GM19099 (cell line): ENCODE data around the gene RANGRF.

Source experiments
- POLR2A ChIP-seq: IDR thresholded peaks from 3 replicates; pipeline ENCODE4 v1.6.1; 2011; ENCODE audit warnings: low read depth; ENCODE audit not compliant: insufficient read length; ENCODE audit errors: extremely low read depth

The RANGRF gene, protein sequence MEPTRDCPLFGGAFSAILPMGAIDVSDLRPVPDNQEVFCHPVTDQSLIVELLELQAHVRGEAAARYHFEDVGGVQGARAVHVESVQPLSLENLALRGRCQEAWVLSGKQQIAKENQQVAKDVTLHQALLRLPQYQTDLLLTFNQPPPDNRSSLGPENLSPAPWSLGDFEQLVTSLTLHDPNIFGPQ

DNA sequence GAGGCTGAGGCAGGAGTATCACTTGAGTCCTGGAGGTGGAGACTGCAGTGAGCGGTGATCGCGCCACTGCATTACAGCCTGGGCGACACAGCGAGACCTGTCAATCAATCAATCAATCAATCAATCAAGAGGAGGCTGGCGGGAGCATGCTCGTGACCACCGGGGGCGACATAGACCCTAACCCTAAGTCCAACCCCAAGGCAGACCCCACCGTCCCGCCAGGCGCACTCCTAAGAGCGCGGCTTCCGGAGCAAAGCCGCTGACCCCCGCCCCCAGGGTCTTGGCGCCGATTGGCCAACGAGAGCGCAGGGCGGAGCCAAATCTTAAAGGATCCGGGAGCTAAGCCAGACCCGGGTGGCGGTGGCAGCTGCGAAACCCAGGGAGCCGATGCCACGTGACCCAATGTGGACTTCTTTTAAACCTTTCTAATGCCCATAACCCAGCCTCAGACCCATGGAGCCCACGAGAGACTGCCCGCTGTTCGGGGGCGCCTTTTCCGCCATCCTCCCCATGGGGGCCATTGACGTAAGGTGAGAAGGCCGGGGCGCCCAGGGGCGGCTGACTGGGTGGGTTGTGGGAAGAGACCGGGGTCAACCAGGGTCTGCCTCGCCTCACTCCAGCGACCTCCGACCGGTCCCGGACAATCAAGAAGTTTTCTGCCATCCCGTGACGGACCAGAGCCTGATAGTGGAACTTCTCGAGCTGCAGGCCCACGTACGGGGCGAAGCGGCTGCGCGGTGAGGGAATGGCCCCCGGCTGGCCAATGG, at the start of gene RANGRF:
Gene RANGRF, plus strand, starts transcription at position 335 of the 767 bp plus-strand sequence. Its CDS starts 119 bp downstream, at position 454.
- TF ChIP-seq POLR2A, result peak; percentile 74

DNA sequence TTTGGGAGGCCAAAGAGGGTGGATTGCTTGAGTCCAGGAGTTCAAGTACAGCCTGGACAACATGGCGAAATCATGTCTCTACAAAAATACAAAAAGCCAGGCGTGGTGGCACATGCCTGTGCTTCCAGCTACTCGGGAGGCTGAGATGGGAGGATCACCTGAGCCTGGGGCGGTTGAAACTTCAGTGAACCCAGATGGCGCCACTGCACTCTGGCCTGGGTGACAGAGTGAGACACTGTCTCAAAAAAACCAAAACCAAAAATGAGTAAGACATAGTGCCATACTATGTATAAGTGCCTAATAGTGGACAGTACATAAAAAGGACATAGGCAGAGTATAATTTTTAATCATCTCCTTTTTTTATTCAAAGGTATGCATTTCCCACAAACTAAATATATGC, 44.6 kb upstream of the RANGRF start:
- no peak for TF ChIP-seq POLR2A

DNA sequence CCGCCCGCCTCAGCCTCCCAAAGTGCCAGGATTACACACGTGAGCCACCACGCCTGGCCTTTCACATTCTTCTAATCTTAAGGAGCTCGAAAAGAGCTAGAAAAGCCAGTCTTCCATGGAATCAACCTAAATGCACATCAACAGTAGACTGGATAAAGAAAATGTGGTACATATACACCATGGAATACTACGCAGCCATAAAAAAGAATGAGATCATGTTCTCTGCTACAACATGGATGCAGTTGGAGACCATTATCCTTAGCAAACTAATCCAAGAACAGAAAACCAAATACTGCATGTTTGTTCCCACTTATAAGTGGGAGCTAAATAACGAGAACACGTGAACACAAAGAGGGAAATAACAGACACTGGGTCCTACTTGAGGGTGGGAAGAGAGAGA, 43.7 kb upstream of the RANGRF start:
- no peak for TF ChIP-seq POLR2A

DNA sequence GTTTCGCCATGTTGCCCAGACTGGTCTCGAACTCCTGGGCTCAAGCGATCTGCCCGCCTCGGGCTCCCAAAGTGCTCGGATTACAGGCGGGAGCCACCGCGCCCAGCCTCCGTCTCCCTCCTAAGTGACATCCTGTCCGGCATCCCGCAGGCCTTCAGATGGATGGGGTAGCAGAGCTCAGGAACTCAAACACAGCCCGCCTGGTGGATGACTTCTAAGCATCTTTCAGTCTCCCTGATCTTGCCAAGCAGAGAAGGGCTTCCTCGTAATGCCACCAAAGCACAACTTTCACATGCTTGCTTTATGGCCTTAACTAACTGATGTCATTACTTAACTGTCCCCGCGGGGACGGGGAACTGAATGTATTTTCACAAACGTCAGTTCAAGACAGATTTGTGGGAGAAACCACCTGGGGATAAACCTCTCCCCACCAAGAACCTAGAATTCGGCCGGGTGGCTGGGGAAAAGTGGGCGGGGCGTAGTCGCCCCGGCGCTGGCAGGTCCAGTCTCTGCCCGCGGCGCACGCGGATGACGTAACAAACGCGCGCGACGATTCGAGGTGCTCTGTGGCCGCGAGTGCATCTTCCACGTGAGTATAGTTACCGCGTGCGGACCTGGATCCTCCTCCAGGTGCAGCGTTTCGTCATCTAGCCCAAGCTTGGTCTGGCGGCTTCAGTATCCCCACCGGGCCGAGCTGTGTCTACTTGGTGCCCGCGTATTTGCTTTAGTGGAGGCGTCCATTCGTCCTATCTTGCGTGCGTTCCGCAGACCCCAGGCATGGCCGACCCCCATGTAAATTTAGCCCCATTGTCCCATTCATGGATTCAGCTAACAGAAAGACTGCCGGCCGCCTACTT, 39.5 kb upstream of the RANGRF start, which contains the start of gene PFAS:
Gene PFAS, plus strand, starts transcription at position 539 of the 857 bp plus-strand sequence. CDS start 4,649 bp downstream, outside the sequence.
- TF ChIP-seq POLR2A, result peak; percentile 79

DNA sequence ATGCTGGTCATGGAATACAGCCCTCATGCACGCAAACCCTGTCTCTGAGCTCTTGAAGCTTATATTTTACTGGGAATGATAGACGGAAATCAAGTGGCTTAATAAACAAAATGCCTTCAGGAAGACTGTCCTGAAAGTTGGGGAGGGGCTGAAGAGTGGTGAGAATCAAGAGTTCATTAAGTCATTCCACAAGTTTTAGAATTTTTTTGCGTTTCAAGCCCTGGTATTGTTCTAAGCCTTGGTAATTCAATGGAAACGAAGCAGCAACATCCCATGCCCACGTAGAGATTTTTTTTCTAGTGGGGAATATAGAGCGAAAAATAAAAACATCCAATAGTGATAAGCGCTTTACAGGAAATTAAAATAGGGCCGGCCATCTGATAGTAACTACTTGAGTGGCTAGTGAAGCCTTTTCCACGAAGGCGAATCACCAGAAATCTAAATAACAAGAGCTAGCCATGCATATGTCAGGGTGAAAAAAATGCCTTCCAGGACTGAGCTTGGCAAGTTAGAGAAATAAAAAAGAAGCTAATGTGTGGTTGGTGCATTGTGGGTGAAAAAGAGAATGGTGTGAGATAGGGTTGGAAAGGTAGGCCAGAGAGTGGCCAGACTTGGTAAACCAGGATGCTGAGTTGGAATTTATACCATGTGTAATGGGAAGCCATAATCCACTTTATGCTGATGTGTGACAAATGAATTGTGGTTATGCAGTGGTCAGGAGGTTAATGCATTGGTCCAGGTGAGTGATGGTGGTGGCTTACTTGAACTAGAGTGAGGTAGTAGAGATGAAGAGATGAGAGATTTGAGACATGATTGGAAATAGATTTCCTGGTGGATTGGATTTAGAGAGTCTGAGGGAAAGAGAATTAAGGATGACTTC, 38.6 kb upstream of the RANGRF start:
- TF ChIP-seq POLR2A, result no peak

DNA sequence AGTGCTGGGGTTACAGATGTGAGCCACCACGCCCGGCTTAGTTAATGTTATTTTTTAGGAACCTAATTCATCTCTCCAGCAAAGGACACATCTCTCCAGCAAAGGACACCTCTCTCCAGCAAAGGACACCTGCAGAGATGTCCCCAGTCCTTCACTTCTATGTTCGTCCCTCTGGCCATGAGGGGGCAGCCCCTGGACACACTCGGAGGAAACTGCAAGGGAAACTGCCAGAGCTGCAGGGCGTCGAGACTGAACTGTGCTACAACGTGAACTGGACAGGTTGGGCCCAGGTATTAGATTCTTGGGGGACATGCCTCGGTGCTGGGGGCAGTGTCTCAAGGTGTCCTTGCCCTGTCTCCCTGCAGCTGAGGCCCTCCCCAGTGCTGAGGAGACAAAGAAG, 34.7 kb upstream of the RANGRF start:
- TF ChIP-seq POLR2A, result no peak

DNA sequence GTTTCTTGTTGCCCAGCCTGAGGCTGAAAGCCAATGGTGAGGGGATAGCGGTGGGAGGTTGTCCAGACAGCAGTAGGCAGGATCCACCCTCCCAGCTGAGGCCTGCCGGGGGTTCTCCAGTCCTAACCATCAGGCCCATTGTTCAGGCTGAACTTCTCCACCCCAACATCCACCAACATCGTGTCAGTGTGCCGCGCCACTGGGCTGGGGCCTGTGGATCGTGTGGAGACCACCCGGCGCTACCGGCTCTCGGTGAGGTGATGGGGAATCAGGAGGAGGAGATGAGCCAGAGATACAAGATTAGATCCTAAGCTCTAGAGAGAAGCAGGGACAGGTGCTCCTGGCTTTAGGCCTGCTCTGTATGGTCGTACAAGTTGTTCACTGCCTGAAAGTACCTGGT, 33.6 kb upstream of the RANGRF start:
- no peak for TF ChIP-seq POLR2A

DNA sequence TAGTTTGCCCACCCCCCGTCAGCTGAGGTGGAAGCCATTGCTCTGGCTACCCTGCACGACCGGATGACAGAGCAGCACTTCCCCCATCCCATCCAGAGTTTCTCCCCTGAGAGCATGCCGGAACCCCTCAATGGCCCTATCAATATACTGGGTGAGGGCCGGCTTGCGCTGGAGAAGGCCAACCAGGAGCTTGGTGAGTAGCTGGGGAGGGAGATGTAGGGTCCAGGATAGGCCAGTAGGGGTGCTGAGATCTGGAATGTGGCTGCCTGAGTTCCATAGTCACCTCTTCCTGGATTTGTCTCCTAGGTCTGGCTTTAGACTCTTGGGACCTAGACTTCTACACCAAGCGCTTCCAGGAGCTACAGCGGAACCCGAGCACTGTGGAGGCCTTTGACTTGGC, 33.0 kb upstream of the RANGRF start:
- no peak for TF ChIP-seq POLR2A

DNA sequence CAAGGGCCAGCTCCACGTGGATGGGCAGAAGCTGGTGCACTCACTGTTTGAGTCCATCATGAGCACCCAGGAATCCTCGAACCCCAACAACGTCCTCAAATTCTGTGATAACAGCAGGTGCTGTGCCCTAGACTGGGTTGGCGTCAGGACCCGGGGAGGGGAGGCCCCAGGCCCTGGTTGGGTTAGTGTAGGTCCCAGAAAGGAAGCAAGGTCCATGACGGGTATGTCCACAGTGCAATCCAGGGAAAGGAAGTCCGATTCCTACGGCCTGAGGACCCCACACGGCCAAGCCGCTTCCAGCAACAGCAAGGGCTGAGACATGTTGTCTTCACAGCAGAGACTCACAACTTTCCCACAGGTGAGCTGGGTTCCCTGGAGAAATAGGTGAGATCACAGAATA, 32.2 kb upstream of the RANGRF start:
- TF ChIP-seq POLR2A, result no peak

DNA sequence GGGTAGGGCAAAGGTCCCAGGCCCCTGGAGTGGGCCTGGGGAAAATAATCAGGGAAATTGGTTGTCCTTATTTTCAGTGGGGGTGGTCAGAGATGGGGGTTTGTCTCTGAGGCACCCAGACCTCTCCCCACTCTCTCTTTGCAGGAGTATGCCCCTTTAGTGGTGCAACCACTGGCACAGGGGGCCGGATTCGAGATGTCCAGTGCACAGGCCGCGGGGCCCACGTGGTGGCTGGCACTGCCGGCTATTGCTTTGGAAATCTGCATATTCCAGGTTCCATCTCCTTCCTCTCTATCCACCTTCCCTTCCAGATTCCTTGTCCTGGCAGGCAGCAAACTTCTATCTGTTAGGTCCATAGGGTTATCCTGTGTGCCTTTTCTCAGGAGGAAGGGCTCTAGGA, 31.8 kb upstream of the RANGRF start:
- TF ChIP-seq POLR2A, result no peak

DNA sequence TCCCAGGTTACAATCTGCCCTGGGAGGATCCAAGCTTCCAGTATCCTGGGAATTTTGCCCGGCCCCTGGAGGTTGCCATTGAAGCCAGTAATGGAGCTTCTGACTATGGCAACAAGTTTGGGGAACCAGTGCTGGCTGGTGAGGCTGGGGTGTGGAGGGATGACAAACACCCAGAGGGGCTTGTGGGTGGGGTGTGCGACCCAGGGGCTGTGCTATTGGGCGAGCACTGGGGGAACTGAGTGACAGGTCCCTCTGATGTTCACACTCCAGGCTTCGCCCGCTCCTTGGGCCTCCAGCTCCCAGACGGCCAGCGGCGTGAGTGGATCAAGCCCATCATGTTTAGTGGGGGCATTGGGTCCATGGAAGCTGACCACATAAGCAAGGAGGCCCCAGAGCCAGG, 30.7 kb upstream of the RANGRF start:
- no peak for TF ChIP-seq POLR2A

DNA sequence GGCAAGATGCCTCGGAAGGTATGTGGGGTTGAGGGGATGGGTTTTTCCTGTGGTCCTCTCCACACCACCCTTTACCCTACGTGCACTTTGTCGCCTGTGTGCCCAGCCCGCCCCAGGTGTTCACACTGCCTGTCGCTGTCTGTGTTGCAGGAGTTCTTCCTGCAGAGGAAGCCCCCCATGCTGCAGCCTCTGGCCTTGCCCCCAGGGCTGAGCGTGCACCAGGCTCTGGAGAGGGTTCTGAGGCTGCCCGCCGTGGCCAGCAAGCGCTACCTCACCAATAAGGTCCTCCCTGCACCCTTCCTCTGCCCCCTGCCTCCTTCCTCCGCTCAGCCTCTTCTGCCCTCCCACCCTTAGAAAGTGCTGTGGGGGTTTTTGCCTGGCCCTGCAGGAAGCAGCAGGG, 24.1 kb upstream of the RANGRF start:
- no peak for TF ChIP-seq POLR2A

DNA sequence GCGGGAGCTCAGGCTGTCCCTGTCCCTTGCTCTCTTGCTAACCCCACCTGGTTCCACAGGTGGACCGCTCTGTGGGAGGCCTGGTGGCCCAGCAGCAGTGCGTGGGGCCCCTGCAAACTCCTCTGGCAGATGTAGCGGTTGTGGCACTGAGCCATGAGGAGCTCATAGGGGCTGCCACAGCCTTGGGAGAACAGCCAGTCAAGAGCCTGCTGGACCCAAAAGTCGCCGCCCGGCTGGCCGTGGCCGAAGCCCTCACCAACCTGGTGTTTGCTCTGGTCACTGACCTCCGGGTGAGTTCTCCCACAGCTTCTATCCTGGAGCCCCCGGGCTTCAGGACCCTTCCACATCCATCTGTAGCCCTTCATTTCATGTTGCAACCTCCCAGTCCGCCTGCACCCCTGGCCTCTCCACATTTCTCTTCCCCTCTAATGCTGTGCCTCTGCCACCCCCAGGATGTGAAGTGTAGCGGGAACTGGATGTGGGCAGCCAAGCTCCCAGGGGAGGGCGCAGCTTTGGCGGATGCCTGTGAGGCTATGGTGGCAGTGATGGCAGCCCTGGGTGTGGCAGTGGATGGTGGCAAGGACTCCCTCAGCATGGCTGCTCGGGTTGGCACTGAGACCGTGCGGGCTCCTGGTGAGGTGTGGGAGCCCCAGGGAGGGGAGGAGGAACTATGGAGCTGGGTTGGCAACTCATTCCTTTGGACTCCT, 23.5 kb upstream of the RANGRF start:
- TF ChIP-seq POLR2A, result no peak
